ENCODE measurements around the gene VCL.
"Not testable (repeated sequence)": the region's sequence is repeated elsewhere in the genome, so short reads cannot be mapped to it uniquely, and the experiment has no call there.

Gene VCL

DNA sequence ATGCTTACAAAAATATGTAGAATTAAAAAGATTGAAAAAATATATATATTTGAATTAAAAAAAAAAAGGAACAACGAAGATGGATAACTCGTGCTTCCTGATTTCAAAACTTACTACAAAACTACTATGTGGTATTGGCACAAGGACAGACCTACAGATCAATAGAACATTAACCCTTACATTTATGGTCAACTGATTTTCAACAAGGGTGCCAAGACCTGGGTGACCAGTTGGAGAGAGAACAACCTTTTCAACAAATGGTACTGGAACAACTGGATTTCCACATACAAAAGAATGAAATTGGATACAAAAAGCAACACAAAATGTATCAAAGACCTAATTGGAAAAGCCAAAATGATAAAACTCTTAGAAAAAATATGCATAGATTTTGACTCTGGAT lies 142.6 kb downstream of the VCL start:
- Histone ChIP-seq H3K36me3 (ENCODE audit: control insufficient read depth in 1 of 2, insufficient read depth in 2 of 2, low read length in 2 of 2) (peaks cover 24 to 25% of the 10 kb centered on the region in 2 donors), H3K4me1 (ENCODE audit: control insufficient read depth in 1 of 2, insufficient read depth in 2 of 2, low read length in 2 of 2) (peaks cover 0 to 7% of the 10 kb centered on the region in 2 donors), H3K27me3 (ENCODE audit: low read depth, low read length) (no peaks in the 10 kb centered on the region), H3K9me3 (ENCODE audit: control insufficient read depth in 1 of 2, low read length in 2 of 2) (no peaks in the 10 kb centered on the region), H3K4me3 (ENCODE audit: low read depth in 1 of 2, low read length in 2 of 2) (no peak overlapping the region), H3K27ac (ENCODE audit: low read length) (no peak overlapping the region)

DNA sequence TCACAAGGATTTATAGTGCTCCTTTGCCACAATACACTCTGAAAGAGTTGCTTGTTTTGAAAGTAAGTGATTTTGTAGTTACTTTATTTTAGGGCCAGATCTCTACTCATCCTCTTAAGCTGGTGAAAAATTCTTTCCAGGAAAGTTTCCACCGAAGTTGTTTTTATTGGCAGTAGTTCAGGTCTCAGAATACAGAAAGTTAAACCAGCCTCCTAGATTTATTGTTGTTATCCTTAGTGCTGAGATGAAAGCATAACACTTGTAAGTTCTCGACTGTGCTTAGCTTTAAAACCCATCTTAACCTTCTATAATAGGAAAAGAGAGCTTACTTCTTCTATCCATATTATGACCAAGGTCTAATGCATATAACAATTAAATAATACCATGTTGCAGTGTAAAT lies 147.2 kb downstream of the VCL start:
- peaks cover 3 to 31% of the 10 kb centered on the region in 2 donors for H3K4me1 ChIP-seq (ENCODE audit: control insufficient read depth in 1 of 2, insufficient read depth in 2 of 2, low read length in 2 of 2)
- H3K27ac ChIP-seq (ENCODE audit: low read length), result no peak overlapping the region

DNA sequence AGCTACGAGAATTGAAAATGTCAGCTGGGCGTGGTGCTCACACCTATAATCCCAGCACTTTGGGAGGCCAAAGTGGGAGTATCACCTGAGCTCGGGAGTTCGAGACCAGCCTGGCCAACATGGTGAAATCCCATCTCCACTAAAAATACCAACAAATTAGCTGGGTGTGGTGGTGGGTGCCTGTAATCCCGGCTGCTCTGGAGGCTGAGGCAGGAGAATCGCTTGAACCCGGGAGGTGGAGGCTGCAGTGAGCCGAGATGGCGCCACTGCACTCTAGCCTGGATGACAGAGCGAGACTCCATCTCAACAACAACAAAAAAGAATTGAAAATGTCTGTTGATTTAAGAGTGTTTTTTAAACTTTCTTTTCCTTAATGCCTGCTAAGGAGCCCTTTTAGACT lies 149.1 kb downstream of the VCL start:
- H3K9me3 ChIP-seq (ENCODE audit: control insufficient read depth in 1 of 2, low read length in 2 of 2); H3K4me3 ChIP-seq (ENCODE audit: low read depth in 1 of 2, low read length in 2 of 2): not testable (repeated sequence)
- H3K4me1 ChIP-seq (ENCODE audit: control insufficient read depth in 1 of 2, insufficient read depth in 2 of 2, low read length in 2 of 2), result peaks cover 3 to 35% of the 10 kb centered on the region in 2 donors

More for the DNA sequence above, 147.2 kb downstream of the VCL start:
- Histone ChIP-seq H3K4me3 (ENCODE audit: low read depth in 1 of 2, low read length in 2 of 2) (no peak overlapping the region), H3K27me3 (ENCODE audit: low read depth, low read length) (no peaks in the 10 kb centered on the region), H3K36me3 (ENCODE audit: control insufficient read depth in 1 of 2, insufficient read depth in 2 of 2, low read length in 2 of 2) (peaks cover 0 to 3% of the 10 kb centered on the region in 2 donors), H3K9me3 (ENCODE audit: control insufficient read depth in 1 of 2, low read length in 2 of 2) (no peaks in the 10 kb centered on the region)

DNA sequence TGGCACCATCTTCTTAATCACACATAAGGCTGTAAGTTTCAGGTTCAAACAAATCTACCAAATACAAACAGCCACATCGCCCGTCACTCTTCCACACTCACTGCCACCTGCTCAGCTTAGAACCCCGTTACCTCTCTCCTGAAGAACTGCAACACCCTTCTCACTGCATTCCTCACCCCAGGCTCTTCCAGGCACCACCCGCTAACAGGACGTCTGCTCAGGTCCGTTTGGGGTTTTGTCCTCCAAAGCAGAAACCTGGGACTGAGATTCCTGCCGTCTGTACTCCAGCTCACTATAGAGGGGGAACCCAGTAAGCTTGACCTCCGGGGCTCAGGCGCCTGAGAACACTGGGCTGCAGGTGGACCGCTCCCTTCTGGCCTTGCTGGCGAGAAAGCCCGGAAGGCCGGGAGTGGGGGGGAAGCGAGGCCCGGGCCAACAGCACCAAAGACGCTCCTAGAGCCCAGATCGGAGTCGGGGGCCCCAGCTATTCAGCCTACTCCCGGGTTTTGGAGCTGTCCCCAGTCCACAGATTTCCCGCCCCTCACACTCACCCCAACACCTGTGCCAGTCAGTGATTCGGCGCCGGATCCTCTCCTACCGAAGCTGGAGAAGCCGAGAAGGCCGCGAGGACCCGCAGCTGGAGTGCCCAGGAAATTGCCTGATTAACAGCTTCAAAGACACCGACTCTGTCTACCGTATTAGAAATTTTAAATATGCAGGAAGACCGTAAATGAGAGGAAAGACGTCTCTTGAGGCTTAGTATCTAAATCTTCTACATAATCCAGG lies 152.5 kb downstream of the VCL start, which contains the start of gene AP3M1:
TSS of gene AP3M1 (minus strand) at position 625 of the 786 bp plus-strand sequence. CDS start 12,449 bp downstream, outside the sequence.
- Histone ChIP-seq H3K27ac (ENCODE audit: low read length) (peak within 1 kb of the TSS; percentile 94), H3K4me3 (ENCODE audit: low read depth in 1 of 2, low read length in 2 of 2) (peak within 1 kb of the TSS; percentile 73 to 97), H3K9me3 (ENCODE audit: control insufficient read depth in 1 of 2, low read length in 2 of 2) (no peaks in the 10 kb centered on the region), H3K27me3 (ENCODE audit: low read depth, low read length) (no peaks in the 10 kb centered on the region), H3K36me3 (ENCODE audit: control insufficient read depth in 1 of 2, insufficient read depth in 2 of 2, low read length in 2 of 2) (peaks cover 0 to 3% of the 10 kb centered on the region in 2 donors), H3K4me1 (ENCODE audit: control insufficient read depth in 1 of 2, insufficient read depth in 2 of 2, low read length in 2 of 2) (peaks cover 3 to 47% of the 10 kb centered on the region in 2 donors)

More for the DNA sequence above, 149.1 kb downstream of the VCL start:
- H3K27ac ChIP-seq (ENCODE audit: low read length); H3K27me3 ChIP-seq (ENCODE audit: low read depth, low read length); H3K36me3 ChIP-seq (ENCODE audit: control insufficient read depth in 1 of 2, insufficient read depth in 2 of 2, low read length in 2 of 2): not testable (repeated sequence)

DNA sequence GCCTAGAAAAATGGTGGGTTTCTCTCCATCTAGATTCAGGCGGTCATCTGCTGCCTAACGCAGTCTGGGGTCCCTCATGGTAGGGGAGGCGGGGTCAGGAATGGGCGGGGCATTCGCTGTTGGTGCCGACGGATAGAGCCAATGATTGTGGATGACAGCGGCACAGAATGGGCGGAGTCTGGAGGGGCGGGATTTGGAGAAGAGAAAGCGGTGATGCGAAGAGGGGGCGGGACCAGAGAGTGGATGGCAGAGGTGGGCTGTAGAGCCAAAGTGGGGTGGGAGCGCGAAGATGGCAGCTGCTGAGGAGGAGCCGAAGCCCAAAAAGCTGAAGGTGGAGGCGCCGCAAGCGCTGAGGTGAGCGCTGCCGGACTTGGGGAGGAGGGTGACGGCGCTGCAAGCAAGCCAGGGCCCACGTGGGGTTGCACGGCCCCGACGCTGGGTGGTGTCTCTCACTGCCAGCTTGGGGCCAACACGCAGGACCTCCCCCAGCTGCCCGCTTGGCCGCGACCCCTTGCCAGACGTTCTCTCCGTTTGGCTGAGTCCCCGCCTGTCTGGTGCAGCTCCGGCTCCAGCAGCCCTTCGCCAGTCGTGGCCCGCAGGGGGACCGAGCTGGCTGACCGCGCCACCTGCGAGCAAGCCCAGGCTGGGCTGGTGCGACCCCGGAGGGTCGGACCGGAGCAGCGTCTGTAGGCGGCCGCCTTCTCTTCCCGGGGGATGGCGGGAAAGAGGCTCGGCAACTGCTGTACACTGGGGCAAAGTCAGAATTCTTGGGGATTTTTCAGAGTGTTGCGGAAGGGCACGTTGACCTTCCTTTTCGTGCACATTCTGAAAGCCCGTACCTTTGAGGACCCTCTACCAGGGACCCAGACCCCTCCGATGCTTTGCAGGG lies 153.3 kb downstream of the VCL start, which contains the start of gene ADK:
TSS of gene ADK (plus strand) at position 232 of the 889 bp plus-strand sequence. CDS start at position 290, 58 bp downstream.
- Histone ChIP-seq H3K27me3 (ENCODE audit: low read depth, low read length) (no peaks in the 10 kb centered on the region), H3K27ac (ENCODE audit: low read length) (peak within 1 kb of the TSS; percentile 94), H3K4me3 (ENCODE audit: low read depth in 1 of 2, low read length in 2 of 2) (peak within 1 kb of the TSS; percentile 73 to 97), H3K36me3 (ENCODE audit: control insufficient read depth in 1 of 2, insufficient read depth in 2 of 2, low read length in 2 of 2) (peaks cover 0 to 3% of the 10 kb centered on the region in 2 donors), H3K4me1 (ENCODE audit: control insufficient read depth in 1 of 2, insufficient read depth in 2 of 2, low read length in 2 of 2) (peaks cover 3 to 39% of the 10 kb centered on the region in 2 donors), H3K9me3 (ENCODE audit: control insufficient read depth in 1 of 2, low read length in 2 of 2) (no peaks in the 10 kb centered on the region)

DNA sequence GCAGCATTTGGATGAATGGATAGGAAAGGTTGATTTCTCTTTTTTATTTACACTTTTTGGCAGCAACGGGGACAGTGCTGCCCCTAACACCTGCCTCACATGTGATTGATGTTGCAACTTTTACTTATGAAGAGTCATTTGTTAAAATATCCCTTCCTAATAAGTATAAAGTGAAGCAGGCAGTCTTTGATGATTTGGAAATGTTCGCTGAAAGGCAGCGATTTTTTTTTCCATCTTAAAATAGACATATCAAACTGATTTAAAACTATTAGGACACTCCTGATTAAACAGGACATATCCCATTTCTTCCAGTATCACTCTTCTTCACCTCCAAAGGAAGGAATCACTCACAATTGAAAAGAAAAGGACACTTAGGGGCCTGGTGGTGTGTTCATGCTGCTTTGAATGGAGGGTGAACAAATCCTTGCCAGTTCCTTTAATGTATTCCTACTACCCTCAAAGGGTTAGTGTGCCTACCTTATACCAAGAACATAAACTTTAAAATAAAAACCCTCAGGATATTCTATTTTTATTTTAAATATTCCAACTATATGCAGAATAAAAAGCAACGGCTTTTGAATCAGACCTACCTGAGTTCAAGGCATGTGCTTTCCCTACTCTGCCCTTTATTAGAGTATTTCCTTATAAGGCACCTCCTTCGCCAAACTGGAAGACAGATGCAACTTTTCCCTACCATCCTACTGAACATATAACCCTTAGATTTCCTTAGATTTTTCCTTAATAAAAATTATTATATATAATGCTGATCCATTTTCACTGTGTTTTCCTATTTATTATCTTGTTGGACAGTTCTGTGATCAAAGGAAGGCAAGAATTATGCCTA lies 154.2 kb downstream of the VCL start:
- Histone ChIP-seq H3K27ac (ENCODE audit: low read length) (peak overlapping the region; percentile 94), H3K27me3 (ENCODE audit: low read depth, low read length) (no peaks in the 10 kb centered on the region), H3K4me1 (ENCODE audit: control insufficient read depth in 1 of 2, insufficient read depth in 2 of 2, low read length in 2 of 2) (peaks cover 3 to 39% of the 10 kb centered on the region in 2 donors), H3K4me3 (ENCODE audit: low read depth in 1 of 2, low read length in 2 of 2) (peak overlapping the region; percentile 73 to 97), H3K36me3 (ENCODE audit: control insufficient read depth in 1 of 2, insufficient read depth in 2 of 2, low read length in 2 of 2) (no peaks in the 10 kb centered on the region), H3K9me3 (ENCODE audit: control insufficient read depth in 1 of 2, low read length in 2 of 2) (no peaks in the 10 kb centered on the region)

DNA sequence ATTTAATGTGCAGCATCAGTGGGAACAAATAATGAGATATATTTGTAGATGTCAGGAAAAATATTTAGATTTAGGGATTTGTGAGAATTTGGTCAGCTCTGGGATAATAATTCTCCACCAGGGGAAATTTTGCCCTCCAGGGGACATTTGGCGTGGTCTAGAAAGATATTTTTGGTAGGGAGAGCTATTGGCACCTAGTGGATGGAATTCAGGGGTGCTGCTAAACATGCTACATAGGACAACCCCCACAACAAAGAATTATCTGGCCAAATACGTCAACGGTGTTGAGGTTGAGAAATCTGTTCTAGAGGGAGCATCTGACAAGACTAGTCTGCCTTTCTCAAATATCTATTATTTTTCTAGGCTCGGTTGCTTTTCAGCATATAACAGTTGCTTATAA lies 155.2 kb downstream of the VCL start:
- Histone ChIP-seq H3K27me3 (ENCODE audit: low read depth, low read length) (no peaks in the 10 kb centered on the region), H3K27ac (ENCODE audit: low read length) (peak overlapping the region; percentile 2), H3K4me1 (ENCODE audit: control insufficient read depth in 1 of 2, insufficient read depth in 2 of 2, low read length in 2 of 2) (peaks cover 3 to 40% of the 10 kb centered on the region in 2 donors), H3K4me3 (ENCODE audit: low read depth in 1 of 2, low read length in 2 of 2) (no peak overlapping the region), H3K36me3 (ENCODE audit: control insufficient read depth in 1 of 2, insufficient read depth in 2 of 2, low read length in 2 of 2) (no peaks in the 10 kb centered on the region), H3K9me3 (ENCODE audit: control insufficient read depth in 1 of 2, low read length in 2 of 2) (no peaks in the 10 kb centered on the region)

DNA sequence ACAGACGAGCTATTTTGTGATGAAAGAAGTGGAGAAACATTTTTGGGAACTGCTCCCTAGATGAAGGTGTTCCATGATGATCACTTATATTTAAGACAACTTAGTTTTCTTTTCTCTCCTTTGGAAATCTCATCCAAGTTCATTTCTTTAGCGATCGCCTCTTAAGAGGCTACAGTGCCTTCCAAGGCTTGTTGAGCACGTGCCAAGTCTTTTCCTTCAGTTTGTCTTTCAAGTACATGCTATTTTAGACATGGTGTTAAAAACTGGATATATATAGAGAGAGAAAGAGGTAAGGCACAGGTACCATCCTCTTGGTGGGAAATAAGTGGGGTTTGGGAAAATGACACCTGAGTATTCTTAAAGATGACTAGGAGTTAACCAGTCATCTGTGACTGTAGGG lies 155.8 kb downstream of the VCL start:
- no peaks in the 10 kb centered on the region for H3K36me3 ChIP-seq (ENCODE audit: control insufficient read depth in 1 of 2, insufficient read depth in 2 of 2, low read length in 2 of 2)
- H3K4me1 ChIP-seq (ENCODE audit: control insufficient read depth in 1 of 2, insufficient read depth in 2 of 2, low read length in 2 of 2), result peaks cover 3 to 39% of the 10 kb centered on the region in 2 donors
- no peak overlapping the region for H3K4me3 ChIP-seq (ENCODE audit: low read depth in 1 of 2, low read length in 2 of 2)
- H3K27ac ChIP-seq (ENCODE audit: low read length), result peak overlapping the region; percentile 2
- H3K9me3 ChIP-seq (ENCODE audit: control insufficient read depth in 1 of 2, low read length in 2 of 2), result no peaks in the 10 kb centered on the region
- no peaks in the 10 kb centered on the region for H3K27me3 ChIP-seq (ENCODE audit: low read depth, low read length)

DNA sequence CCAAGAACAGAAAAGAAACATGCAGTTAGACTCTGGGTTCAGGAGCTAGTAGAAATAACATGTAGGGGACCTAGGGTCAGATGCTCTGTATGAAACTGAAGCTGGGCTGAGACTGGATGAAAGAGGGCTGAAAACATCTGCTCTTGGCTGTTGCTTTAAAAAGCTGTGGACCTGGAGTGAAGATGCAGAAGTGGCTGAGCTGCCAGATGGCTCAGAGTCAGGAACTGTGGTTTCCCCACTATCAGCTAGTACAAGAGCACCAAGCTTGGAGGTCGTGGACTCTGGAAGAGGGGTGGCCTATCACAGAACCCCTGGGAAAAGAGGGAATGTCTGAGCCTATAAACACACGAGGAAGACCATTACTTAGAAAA lies 159.0 kb downstream of the VCL start:
- Histone ChIP-seq H3K27ac (ENCODE audit: low read length) (no peak overlapping the region), H3K4me1 (ENCODE audit: control insufficient read depth in 1 of 2, insufficient read depth in 2 of 2, low read length in 2 of 2) (peaks cover 0 to 24% of the 10 kb centered on the region in 2 donors), H3K4me3 (ENCODE audit: low read depth in 1 of 2, low read length in 2 of 2) (no peak overlapping the region), H3K27me3 (ENCODE audit: low read depth, low read length) (no peaks in the 10 kb centered on the region), H3K36me3 (ENCODE audit: control insufficient read depth in 1 of 2, insufficient read depth in 2 of 2, low read length in 2 of 2) (no peaks in the 10 kb centered on the region), H3K9me3 (ENCODE audit: control insufficient read depth in 1 of 2, low read length in 2 of 2) (no peaks in the 10 kb centered on the region)

DNA sequence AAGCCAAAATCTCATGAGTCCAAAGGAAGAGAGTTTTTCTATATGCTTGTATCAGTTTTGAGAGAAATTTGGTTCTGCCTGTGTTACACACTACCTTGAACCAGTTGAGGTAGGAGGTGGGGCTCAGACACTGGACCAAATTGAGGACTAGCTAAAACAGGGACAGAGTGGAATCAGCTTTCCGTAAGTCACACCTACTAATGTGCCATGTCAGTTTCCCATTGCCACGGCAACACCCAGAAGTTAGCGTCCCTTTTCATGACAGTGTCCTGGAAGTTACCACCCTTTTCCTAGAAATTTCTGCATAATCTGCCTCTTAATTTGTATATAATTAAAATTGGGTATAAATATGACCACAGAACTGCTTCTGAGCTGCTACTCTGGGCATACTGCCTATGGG lies 162.1 kb downstream of the VCL start:
- no peaks in the 10 kb centered on the region for H3K9me3 ChIP-seq (ENCODE audit: control insufficient read depth in 1 of 2, low read length in 2 of 2)
- no peaks in the 10 kb centered on the region for H3K27me3 ChIP-seq (ENCODE audit: low read depth, low read length)
- peaks cover 0 to 6% of the 10 kb centered on the region in 2 donors for H3K4me1 ChIP-seq (ENCODE audit: control insufficient read depth in 1 of 2, insufficient read depth in 2 of 2, low read length in 2 of 2)
- no peaks in the 10 kb centered on the region for H3K36me3 ChIP-seq (ENCODE audit: control insufficient read depth in 1 of 2, insufficient read depth in 2 of 2, low read length in 2 of 2)
- H3K4me3 ChIP-seq (ENCODE audit: low read depth in 1 of 2, low read length in 2 of 2), result no peak overlapping the region
- no peak overlapping the region for H3K27ac ChIP-seq (ENCODE audit: low read length)
